Measurements from ENCODE around the gene SMIM10L1. TPM values are rescaled to one million over a fixed set of nuclear protein-coding genes. Genes with fewer than 3 reads are reported as not detected.
A peak's percentile ranks its signal among the peaks of the same experiment; 100 is the strongest.

Gene SMIM10L1
- total RNA-seq, 4 donors from 2014 or later = 1.9 to 3.5 (median 2.9) TPM

- WGBS, 2 donors = 1% methylated on average over 4 of the region's 4 CpGs
- DNase-seq (ENCODE audit: low spot score in 2 of 2) = no peak
- intact Hi-C loops (cut with DNase I; ENCODE audit: low total_unique reads) = no loop called here
- TF ChIP-seq CTCF (IDR thresholded peaks at IDR 0.05) (no peak), POLR2A (IDR thresholded peaks at IDR 0.05) (no peak)
- H3K4me3 ChIP-seq (ENCODE audit: low read depth, poor library complexity, severe bottlenecking) = peak overlapping the region; percentile 52
These were observed 217 bp upstream of the SMIM10L1 start for GRCh38 chr12:11170810-11171144.

GRCh38 chr12:11171969-11172675, 1.1 kb downstream of the SMIM10L1 start:
- intact Hi-C loops (cut with DNase I; ENCODE audit: low total_unique reads) = no loop called here
- 3 to 4% methylated on average over 10 of the region's 10 CpGs for WGBS, 2 donors
- TF ChIP-seq CTCF (IDR thresholded peaks at IDR 0.05) (no peak), POLR2A (IDR thresholded peaks at IDR 0.05) (no peak)
- no peak for DNase-seq (ENCODE audit: low spot score in 2 of 2)
- peak overlapping the region; percentile 52 for H3K4me3 ChIP-seq (ENCODE audit: low read depth, poor library complexity, severe bottlenecking)

DNA sequence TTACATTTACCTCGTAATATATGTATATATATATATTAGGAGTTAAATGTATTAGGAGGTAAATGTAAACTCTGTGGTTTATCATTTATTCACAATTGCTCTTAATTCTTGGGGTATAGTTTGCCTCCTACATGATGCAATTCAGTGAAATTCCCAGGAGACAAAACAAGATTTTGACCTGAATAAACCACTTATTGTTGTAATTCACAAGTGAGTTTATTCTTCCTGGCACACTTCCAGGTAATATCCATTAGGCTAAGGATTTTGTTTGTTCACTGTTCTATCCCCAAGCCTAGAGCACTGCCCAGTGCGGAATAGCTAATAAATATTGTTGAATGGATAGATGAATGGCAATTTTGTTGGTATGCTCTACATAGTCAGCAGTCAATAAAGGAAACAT, 3.0 kb downstream of the SMIM10L1 start:
- no peak overlapping the region for H3K4me3 ChIP-seq (ENCODE audit: low read depth, poor library complexity, severe bottlenecking)
- intact Hi-C loops (cut with DNase I; ENCODE audit: low total_unique reads) = no loop called here
- TF ChIP-seq POLR2A (IDR thresholded peaks at IDR 0.05) (no peak), CTCF (IDR thresholded peaks at IDR 0.05) (no peak)
- 93 to 96% methylated on average over 2 of the region's 2 CpGs for WGBS, 2 donors
- no peak for DNase-seq (ENCODE audit: low spot score in 2 of 2)

- DNase-seq (ENCODE audit: low spot score in 2 of 2) = no peak
- H3K4me3 ChIP-seq (ENCODE audit: low read depth, poor library complexity, severe bottlenecking) = no peak overlapping the region
- no peak for TF ChIP-seq CTCF (IDR thresholded peaks at IDR 0.05)
- no peak for TF ChIP-seq POLR2A (IDR thresholded peaks at IDR 0.05)
- intact Hi-C loops (cut with DNase I; ENCODE audit: low total_unique reads) = no loop called here
- 91 to 100% methylated on average over 1 of the region's 1 CpG for WGBS, 2 donors
These were observed 7.3 kb downstream of the SMIM10L1 start for GRCh38 chr12:11178250-11178649.

DNA sequence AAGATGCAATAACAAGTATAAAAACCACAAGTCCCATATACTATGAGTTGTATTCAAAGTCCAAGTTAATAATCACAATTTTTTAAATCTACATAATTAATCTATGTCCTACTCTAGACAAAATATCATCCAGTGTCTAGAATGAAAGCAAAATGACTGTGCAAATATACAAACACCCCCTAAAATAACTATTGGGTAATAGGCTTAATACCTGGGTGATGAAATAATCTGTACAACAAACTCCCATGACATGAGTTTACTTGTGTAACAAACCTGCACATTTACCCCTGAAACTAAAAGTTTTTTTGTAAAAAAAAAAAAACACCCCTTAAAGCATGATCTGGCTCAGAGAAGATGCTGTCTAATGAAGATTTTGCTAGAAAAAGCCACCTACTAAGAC, 11.5 kb downstream of the SMIM10L1 start:
- TF ChIP-seq CTCF (IDR thresholded peaks at IDR 0.05) (no peak), POLR2A (IDR thresholded peaks at IDR 0.05) (no peak)
- no peak for DNase-seq (ENCODE audit: low spot score in 2 of 2)
- intact Hi-C loops (cut with DNase I; ENCODE audit: low total_unique reads) = no loop called here
- no peak overlapping the region for H3K4me3 ChIP-seq (ENCODE audit: low read depth, poor library complexity, severe bottlenecking)

GRCh38 chr12:11183011-11183410, 12.0 kb downstream of the SMIM10L1 start:
- no peak for TF ChIP-seq POLR2A (IDR thresholded peaks at IDR 0.05)
- no peak for DNase-seq (ENCODE audit: low spot score in 2 of 2)
- intact Hi-C loops (cut with DNase I; ENCODE audit: low total_unique reads) = no loop called here
- H3K4me3 ChIP-seq (ENCODE audit: low read depth, poor library complexity, severe bottlenecking) = no peak overlapping the region
